DND-41 (cell line): ENCODE measurements around the gene FRY.

Experiments
- ATAC-seq: fragments of 200-7000 bp; cut with Tn5 transposase; 3 replicates; pipeline ENCODE4 v1.9.1; 2021; ENCODE audit warnings: low read depth; ENCODE audit not compliant: insufficient read depth
- DNase-seq: peaks from one replicate; pipeline ENCODE4 v3.0.0-alpha.2; 2020
- H2AFZ ChIP-seq: 2 replicates; pipeline ENCODE4 v1.6.0; 2012; ENCODE audit warnings: low read depth, low read length
- H3K27ac ChIP-seq: 2 replicates; pipeline ENCODE4 v1.5.1; 2012; ENCODE audit warnings: low read length, inconsistent platforms
- H3K27me3 ChIP-seq: fragments of 200-600 bp; sonication (generic); 2 replicates; pipeline ENCODE4 v1.6.0; 2012; ENCODE audit warnings: low read length, mild to moderate bottlenecking, inconsistent platforms; ENCODE audit not compliant: insufficient read depth, poor library complexity
- H3K36me3 ChIP-seq: 2 replicates; pipeline ENCODE4 v1.5.1; 2012; ENCODE audit warnings: low read length, inconsistent platforms; ENCODE audit not compliant: insufficient read depth
- H3K4me1 ChIP-seq: 2 replicates; pipeline ENCODE4 v1.5.1; 2012; ENCODE audit warnings: mild to moderate bottlenecking, low read length; ENCODE audit not compliant: insufficient read depth
- H3K4me2 ChIP-seq: 2 replicates; pipeline ENCODE4 v1.6.0; 2012; ENCODE audit warnings: mild to moderate bottlenecking, moderate library complexity, low read length, inconsistent platforms; ENCODE audit not compliant: insufficient read depth
- H3K4me3 ChIP-seq, 2 experiments: fragments of 200-600 bp in 1 of 2; shearing (Covaris generic) in 1 of 2; 2 replicates each; pipeline ENCODE4 v1.5.1; 2012 to 2016; ENCODE audit warnings: inconsistent platforms in 2 of 2, low read length in 2 of 2, mild to moderate bottlenecking in 2 of 2, low read depth in 1 of 2, moderate library complexity in 1 of 2
- H3K79me2 ChIP-seq: 2 replicates; pipeline ENCODE4 v1.6.0; 2012; ENCODE audit warnings: low read length, inconsistent platforms; ENCODE audit not compliant: insufficient read depth
- H3K9ac ChIP-seq: 2 replicates; pipeline ENCODE4 v1.6.0; 2012; ENCODE audit warnings: low read depth, mild to moderate bottlenecking, inconsistent platforms, low read length, moderate library complexity
- H3K9me3 ChIP-seq: 2 replicates; pipeline ENCODE4 v1.5.1; 2012; ENCODE audit warnings: low read length, moderate library complexity, mild to moderate bottlenecking, inconsistent platforms; ENCODE audit not compliant: insufficient read depth, severe bottlenecking
- H4K20me1 ChIP-seq: 2 replicates; pipeline ENCODE4 v1.6.0; 2012; ENCODE audit warnings: low read length; ENCODE audit not compliant: insufficient read depth
- EZH2 ChIP-seq: IDR thresholded peaks from 3 replicates; pipeline ENCODE4 v1.6.1; 2012; ENCODE audit warnings: borderline replicate concordance, low read depth, mild to moderate bottlenecking, moderate library complexity, low read length, inconsistent platforms; ENCODE audit not compliant: severe bottlenecking
- TF ChIP-seq, protein P1 (sequence below): IDR thresholded peaks from 2 replicates; pipeline ENCODE4 v1.5.1; 2012; ENCODE audit warnings: borderline replicate concordance, low read length, moderate library complexity, mild to moderate bottlenecking; ENCODE audit not compliant: poor library complexity, severe bottlenecking; ENCODE audit errors: extremely low read depth

FRY gene

DNA sequence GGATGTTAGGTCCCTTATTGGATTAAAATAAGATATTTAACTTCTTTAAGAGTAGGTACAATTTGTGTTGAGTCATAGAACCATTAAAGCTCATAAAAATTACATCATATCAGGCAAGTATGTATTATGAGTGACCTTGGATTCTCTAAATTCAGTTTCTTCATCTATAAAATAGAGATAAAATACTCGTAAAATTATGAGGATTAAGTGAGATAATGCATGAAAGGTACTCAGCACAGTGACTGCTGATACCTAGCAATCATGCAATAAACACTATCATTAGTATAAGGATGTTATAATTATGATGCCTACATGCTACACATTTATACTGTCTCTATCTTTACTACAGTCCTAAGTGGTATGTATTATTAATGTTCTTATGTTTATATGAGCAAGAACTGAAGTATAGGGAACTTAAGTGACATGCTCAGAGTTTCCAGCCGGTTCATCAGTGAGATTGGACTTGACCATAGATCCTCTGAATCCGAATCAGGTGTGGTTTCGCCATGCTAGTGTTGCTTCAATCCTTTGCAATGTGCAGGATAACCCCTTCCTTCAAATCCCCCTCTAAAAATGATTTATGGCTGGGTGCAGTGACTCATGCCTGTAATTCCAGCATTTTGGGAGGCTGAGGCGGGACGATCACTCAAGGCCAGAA is 22.9 kb upstream of the FRY start:
- Histone ChIP-seq H3K27ac (no peak overlapping the region), H4K20me1 (no peaks in the 10 kb centered on the region), H3K79me2 (no peaks in the 10 kb centered on the region), H3K4me3 (no peak overlapping the region), H3K36me3 (no peaks in the 10 kb centered on the region), H2AFZ (no peak overlapping the region), H3K4me2 (no peak overlapping the region), H3K9ac (no peak overlapping the region), H3K27me3 (peaks cover 10% of the 10 kb centered on the region), H3K9me3 (no peaks in the 10 kb centered on the region), H3K4me1 (no peaks in the 10 kb centered on the region)
- no peak for DNase-seq
- no peak for TF ChIP-seq EZH2
- TF ChIP-seq, protein P1, sequence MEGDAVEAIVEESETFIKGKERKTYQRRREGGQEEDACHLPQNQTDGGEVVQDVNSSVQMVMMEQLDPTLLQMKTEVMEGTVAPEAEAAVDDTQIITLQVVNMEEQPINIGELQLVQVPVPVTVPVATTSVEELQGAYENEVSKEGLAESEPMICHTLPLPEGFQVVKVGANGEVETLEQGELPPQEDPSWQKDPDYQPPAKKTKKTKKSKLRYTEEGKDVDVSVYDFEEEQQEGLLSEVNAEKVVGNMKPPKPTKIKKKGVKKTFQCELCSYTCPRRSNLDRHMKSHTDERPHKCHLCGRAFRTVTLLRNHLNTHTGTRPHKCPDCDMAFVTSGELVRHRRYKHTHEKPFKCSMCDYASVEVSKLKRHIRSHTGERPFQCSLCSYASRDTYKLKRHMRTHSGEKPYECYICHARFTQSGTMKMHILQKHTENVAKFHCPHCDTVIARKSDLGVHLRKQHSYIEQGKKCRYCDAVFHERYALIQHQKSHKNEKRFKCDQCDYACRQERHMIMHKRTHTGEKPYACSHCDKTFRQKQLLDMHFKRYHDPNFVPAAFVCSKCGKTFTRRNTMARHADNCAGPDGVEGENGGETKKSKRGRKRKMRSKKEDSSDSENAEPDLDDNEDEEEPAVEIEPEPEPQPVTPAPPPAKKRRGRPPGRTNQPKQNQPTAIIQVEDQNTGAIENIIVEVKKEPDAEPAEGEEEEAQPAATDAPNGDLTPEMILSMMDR = no peak
- ATAC-seq = no peak

DNA sequence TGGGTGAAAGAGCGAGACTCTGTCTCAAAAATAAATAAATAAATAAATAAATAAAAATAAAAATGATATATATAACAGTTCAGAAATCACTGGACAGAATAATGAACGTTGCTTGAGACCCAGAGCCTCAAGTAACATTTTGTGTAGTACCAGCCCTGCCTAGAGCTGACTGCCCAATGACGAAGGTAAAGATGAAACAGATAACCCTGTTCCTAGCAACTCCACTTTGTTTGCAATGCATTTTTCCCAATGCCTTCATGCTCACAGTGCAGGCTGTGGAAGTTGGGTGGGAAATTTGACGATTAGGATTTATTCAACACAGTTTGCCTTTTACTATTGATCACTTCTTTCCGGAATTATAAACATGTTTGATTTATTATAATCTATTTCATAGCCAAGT is 22.2 kb upstream of the FRY start:
- no peak overlapping the region for H3K9ac ChIP-seq
- H3K4me2 ChIP-seq = no peak overlapping the region

DNA sequence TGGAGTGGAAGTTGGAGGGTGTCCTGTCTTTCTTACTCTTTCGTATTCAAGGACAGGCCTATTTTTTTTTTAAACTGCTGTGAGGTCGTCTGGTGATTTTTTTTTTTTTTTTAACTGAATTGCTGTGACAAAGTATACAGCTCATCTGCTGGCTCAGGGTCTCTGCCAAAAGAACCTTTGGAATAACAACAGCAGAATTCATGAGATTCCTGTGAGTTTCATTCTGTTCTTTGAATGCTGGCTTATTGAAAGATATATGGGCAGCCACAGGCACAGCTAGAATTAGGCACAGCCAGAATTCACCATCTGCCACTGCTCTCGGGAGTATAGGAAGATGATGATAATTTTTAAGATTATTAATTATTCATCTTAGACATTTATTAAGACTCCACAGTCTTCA is 21.4 kb upstream of the FRY start:
- TF ChIP-seq, protein P1 = no peak
- no peak for TF ChIP-seq EZH2
- no peak overlapping the region for H3K9ac ChIP-seq

More for the DNA sequence above, 22.2 kb upstream of the FRY start:
- Histone ChIP-seq H3K4me3 (no peak overlapping the region), H3K9me3 (no peaks in the 10 kb centered on the region), H3K27me3 (peaks cover 10% of the 10 kb centered on the region), H3K27ac (no peak overlapping the region), H3K36me3 (no peaks in the 10 kb centered on the region), H3K4me1 (no peaks in the 10 kb centered on the region), H3K79me2 (no peaks in the 10 kb centered on the region), H4K20me1 (no peaks in the 10 kb centered on the region), H2AFZ (no peak overlapping the region)
- ATAC-seq = no peak
- TF ChIP-seq, protein P1 = no peak
- no peak for TF ChIP-seq EZH2
- no peak for DNase-seq

DNA sequence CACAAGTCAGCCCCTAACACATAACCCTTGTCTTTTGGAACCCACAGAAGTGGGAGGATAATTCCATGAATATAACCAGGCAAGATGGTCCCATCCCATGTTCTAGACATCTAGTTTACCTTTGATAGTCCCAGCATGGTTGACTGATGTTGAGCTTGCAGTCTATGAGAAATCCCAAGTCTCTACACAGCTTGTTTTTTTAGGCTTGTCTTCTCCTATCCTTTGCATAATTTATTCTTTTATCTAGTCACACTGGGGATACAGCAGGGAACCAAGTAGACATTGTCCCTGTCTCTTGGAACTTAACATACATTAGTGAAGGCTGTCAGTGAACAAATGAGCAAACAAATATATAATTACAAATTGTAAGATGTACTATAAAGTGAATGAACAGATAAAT is 19.6 kb upstream of the FRY start:
- DNase-seq = no peak

More for the DNA sequence above, 21.4 kb upstream of the FRY start:
- Histone ChIP-seq H3K9me3 (no peaks in the 10 kb centered on the region), H4K20me1 (no peaks in the 10 kb centered on the region), H3K4me3 (no peak overlapping the region), H3K79me2 (no peaks in the 10 kb centered on the region), H3K27ac (no peak overlapping the region), H3K4me2 (no peak overlapping the region), H3K27me3 (peaks cover 7% of the 10 kb centered on the region), H3K4me1 (no peaks in the 10 kb centered on the region), H2AFZ (no peak overlapping the region), H3K36me3 (no peaks in the 10 kb centered on the region)
- ATAC-seq = no peak
- no peak for DNase-seq

More for the DNA sequence above, 19.6 kb upstream of the FRY start:
- no peaks in the 10 kb centered on the region for H3K9me3 ChIP-seq
- H3K4me1 ChIP-seq = no peaks in the 10 kb centered on the region
- H3K4me2 ChIP-seq = no peak overlapping the region
- no peak overlapping the region for H3K27ac ChIP-seq
- ATAC-seq = no peak
- H3K9ac ChIP-seq = no peak overlapping the region
- H3K36me3 ChIP-seq = no peaks in the 10 kb centered on the region
- peaks cover 7% of the 10 kb centered on the region for H3K27me3 ChIP-seq
- H2AFZ ChIP-seq = no peak overlapping the region
- no peaks in the 10 kb centered on the region for H4K20me1 ChIP-seq
- no peaks in the 10 kb centered on the region for H3K79me2 ChIP-seq
- TF ChIP-seq EZH2 = no peak
- TF ChIP-seq, protein P1 = no peak
- H3K4me3 ChIP-seq = no peak overlapping the region
